Activated CD8-positive, alpha-beta T cell treated with anti-CD3 and anti-CD28 coated beads for 36 hours (primary cell): ENCODE data around the gene DNAJC11. TPM values are rescaled to one million over a fixed set of nuclear protein-coding genes. Genes with fewer than 3 reads are reported as not detected.

ENCODE experiments used
- ATAC-seq: fragments of 200-7000 bp; cut with Tn5 transposase; one replicate; pipeline ENCODE4 v1.10.0; 2021; ENCODE audit warnings: mild to moderate bottlenecking, moderate library complexity
- CTCF ChIA-PET: fragments of 350-600 bp; sonication (Branson Sonifier 250); formaldehyde crosslinking; loops from one replicate; lab custom pipeline; 2021; ENCODE audit warnings: antibody characterized with exemption; lab: Charles Lee
- POLR2A ChIA-PET: fragments of 350-600 bp; sonication (Branson Sonifier 250); formaldehyde crosslinking; loops from one replicate; lab custom pipeline; 2021; ENCODE audit warnings: antibody characterized with exemption; lab: Charles Lee
- DNase-seq: peaks from one replicate; pipeline ENCODE4 v3.0.0-alpha.2; 2020
- H3K27ac Mint-ChIP-seq: one replicate; pipeline ENCODE4 v1.8.0; 2021; ENCODE audit warnings: mild to moderate bottlenecking, mixed read lengths
- H3K27me3 Mint-ChIP-seq: one replicate; pipeline ENCODE4 v1.8.0; 2021; ENCODE audit warnings: mixed read lengths
- H3K36me3 Mint-ChIP-seq: one replicate; pipeline ENCODE4 v1.8.0; 2021; ENCODE audit warnings: low read depth, mixed read lengths
- H3K4me1 Mint-ChIP-seq: one replicate; pipeline ENCODE4 v1.8.0; 2021; ENCODE audit warnings: low read depth, mixed read lengths
- H3K4me3 Mint-ChIP-seq: one replicate; pipeline ENCODE4 v1.8.0; 2021; ENCODE audit warnings: mild to moderate bottlenecking, moderate library complexity, mixed read lengths
- H3K9me3 Mint-ChIP-seq: one replicate; pipeline ENCODE4 v1.8.0; 2021; ENCODE audit warnings: mixed read lengths
- intact Hi-C: fragments of 100-400 bp; cut with micrococcal nuclease; formaldehyde crosslinking; loops from one replicate; pipeline ENCODE4 v1.10.0; 2022
- total RNA-seq, 2 experiments: library from RNA; stranded (reverse); gene quantifications; one replicate each; pipeline ENCODE4 v1.2.3, GENCODE V29; 2021
- TF ChIP-seq, protein P1 (sequence below): fragments of 200-600 bp; IDR thresholded peaks from one replicate; pipeline ENCODE4 v1.8.0; 2022; ENCODE audit warnings: antibody characterized with exemption, mild to moderate bottlenecking

DNAJC11 gene
- total RNA-seq, 2 experiments from 2014 or later: 52.8 to 53.3 TPM

DNA sequence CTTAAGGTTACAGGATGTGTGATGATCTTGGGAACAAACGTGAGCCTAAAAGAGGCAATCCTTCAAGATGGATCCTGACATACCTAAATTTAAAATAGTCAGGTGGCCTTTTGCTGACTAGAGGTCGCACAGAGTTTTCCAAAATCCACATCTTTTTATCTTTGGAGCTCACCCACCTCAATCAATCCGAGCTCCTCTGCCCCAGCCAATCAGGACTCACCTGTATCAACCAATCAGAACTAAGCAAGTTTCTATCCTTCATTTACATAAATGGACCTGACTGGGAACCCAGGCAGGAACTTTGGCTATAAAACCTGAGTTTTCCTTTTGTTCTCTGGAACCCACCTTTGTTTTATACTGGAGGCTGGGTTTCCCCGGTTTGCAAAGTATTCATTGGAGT lies 16.2 kb downstream of the DNAJC11 start:
- ATAC-seq: no peak
- no peak for DNase-seq
- POLR2A ChIA-PET: interaction anchor here (1.2 kb wide), 2 partner anchors 15 to 16 kb away, joined by 3 read pairs; partner anchors contain the start of gene DNAJC11
- Mint-ChIP-seq H3K27ac (no peak overlapping the region), H3K36me3 (peaks cover 6% of the 10 kb centered on the region), H3K9me3 (no peaks in the 10 kb centered on the region), H3K27me3 (no peaks in the 10 kb centered on the region), H3K4me3 (no peak overlapping the region), H3K4me1 (peaks cover 13% of the 10 kb centered on the region)
- intact Hi-C loops: no loop called here
- TF ChIP-seq, protein P1, sequence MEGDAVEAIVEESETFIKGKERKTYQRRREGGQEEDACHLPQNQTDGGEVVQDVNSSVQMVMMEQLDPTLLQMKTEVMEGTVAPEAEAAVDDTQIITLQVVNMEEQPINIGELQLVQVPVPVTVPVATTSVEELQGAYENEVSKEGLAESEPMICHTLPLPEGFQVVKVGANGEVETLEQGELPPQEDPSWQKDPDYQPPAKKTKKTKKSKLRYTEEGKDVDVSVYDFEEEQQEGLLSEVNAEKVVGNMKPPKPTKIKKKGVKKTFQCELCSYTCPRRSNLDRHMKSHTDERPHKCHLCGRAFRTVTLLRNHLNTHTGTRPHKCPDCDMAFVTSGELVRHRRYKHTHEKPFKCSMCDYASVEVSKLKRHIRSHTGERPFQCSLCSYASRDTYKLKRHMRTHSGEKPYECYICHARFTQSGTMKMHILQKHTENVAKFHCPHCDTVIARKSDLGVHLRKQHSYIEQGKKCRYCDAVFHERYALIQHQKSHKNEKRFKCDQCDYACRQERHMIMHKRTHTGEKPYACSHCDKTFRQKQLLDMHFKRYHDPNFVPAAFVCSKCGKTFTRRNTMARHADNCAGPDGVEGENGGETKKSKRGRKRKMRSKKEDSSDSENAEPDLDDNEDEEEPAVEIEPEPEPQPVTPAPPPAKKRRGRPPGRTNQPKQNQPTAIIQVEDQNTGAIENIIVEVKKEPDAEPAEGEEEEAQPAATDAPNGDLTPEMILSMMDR: no peak
- CTCF ChIA-PET: interaction anchor here (1.7 to 2.6 kb wide), 2 partner anchors 16 to 39 kb away, joined by 6 to 7 read pairs; partner anchors contain the start of gene DNAJC11

DNA sequence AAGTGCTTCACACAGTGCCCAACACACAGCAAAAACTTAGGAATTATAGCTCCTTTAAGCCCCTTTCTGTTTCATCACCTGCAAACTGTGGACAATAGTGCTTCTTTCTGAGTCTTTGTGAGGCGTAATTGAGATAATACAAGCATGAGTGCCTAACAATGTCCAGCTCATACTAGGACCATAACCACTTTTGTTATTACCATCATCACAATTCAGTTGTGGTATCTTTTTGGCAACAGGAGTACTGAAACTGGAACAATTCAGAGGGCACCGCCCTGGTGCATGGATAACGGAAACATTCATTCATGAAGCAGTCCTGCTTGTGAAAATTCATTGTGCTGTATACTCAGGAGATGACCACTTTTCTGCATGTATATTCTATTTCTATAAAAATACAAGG lies 18.2 kb downstream of the DNAJC11 start:
- intact Hi-C loops: no loop called here
- ChIA-PET POLR2A (no interaction called here), CTCF (no interaction called here)
- H3K4me1 Mint-ChIP-seq: peaks cover 5% of the 10 kb centered on the region
- no peaks in the 10 kb centered on the region for H3K9me3 Mint-ChIP-seq
- DNase-seq (no peak), ATAC-seq (no peak)
- no peak overlapping the region for H3K27ac Mint-ChIP-seq
- peaks cover 17% of the 10 kb centered on the region for H3K36me3 Mint-ChIP-seq
- TF ChIP-seq, protein P1: no peak
- no peaks in the 10 kb centered on the region for H3K27me3 Mint-ChIP-seq
- no peak overlapping the region for H3K4me3 Mint-ChIP-seq

DNA sequence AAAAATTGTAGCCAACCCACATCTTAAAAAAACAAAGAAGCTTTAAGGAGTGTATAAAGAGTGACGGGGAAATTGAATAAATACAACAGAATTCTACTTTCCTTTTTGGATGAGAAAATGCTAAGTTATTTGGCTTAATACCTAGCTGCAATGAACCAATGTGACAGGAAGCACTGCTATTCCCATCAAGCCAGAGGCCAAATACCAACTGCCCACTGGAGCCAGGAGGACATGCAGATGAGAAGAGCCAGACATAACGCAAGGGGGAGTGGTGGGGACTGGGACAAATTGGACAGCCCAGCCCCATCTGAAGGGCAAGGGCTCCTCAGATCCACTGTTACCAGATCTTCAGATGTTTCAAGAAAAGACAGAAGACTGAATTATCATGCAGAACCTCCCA lies 25.7 kb downstream of the DNAJC11 start:
- CTCF ChIA-PET: interaction anchor here (1.6 kb wide), 1 partner anchor 29 kb away, joined by 5 read pairs; no protein-coding TSS in a partner anchor
- H3K27ac Mint-ChIP-seq: no peak overlapping the region
- H3K27me3 Mint-ChIP-seq: no peaks in the 10 kb centered on the region
- no peak overlapping the region for H3K4me3 Mint-ChIP-seq
- intact Hi-C loops: no loop called here
- no peaks in the 10 kb centered on the region for H3K9me3 Mint-ChIP-seq
- POLR2A ChIA-PET: no interaction called here
- peaks cover 3% of the 10 kb centered on the region for H3K4me1 Mint-ChIP-seq
- TF ChIP-seq, protein P1: no peak
- peaks cover 49% of the 10 kb centered on the region for H3K36me3 Mint-ChIP-seq
- no peak for ATAC-seq
- DNase-seq: no peak

DNA sequence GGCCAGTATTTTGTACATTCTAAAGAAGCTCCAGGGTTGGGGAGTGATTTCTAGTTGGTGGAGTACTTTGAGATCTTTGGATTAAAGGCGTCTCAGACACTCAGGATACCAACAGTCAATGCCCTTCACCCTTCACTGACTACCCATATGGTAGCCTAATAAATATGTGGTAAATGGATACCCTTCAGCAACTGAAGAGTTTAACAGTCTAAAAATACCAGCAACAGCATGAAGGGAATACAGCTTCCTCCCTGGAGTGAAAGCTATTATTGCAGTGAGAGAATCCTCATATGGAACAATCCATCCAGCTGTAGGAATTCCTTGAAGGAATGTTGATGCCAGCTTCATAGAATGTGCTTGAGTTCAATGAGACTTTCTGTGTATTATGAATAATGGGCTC lies 26.8 kb downstream of the DNAJC11 start:
- CTCF ChIA-PET: no interaction called here
- Mint-ChIP-seq H3K27me3 (no peaks in the 10 kb centered on the region), H3K27ac (no peak overlapping the region), H3K9me3 (no peaks in the 10 kb centered on the region), H3K36me3 (peaks cover 49% of the 10 kb centered on the region), H3K4me1 (peaks cover 3% of the 10 kb centered on the region), H3K4me3 (no peak overlapping the region)
- intact Hi-C loops: no loop called here
- ATAC-seq (no peak), DNase-seq (no peak)
- TF ChIP-seq, protein P1: no peak
- POLR2A ChIA-PET: interaction anchor here (0.6 kb wide), 1 partner anchor 42 kb away, joined by 3 read pairs; no protein-coding TSS in a partner anchor

DNA sequence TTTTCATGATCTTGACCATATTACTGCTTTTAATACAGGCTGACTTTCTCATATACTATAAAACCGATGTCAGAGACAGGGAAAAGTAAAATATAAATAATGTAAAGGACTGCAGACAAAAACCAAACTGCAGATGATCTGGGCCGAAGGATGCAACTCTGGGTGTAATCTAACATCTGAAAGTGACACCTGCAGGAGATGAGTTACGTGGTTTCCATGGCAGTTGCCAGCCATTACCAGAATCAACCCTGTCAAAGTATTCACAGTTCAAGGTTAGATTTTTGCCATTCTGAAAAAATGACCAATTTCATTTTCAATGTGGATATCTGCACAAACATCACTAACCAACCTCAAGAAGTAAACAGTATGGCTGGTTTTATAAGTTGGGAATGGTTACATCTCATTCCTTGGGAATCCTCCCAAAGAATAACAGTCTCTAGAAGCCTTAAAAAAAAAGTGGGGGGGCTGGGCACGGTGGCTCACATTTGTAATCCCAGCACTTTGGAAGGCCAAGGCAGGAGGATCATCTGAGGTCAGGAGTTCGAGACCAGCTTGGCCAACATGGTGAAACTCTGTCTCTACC lies 27.7 kb downstream of the DNAJC11 start:
- intact Hi-C loops: no loop called here
- H3K4me3 Mint-ChIP-seq: no peak overlapping the region
- H3K27me3 Mint-ChIP-seq: no peaks in the 10 kb centered on the region
- no peak for ATAC-seq
- POLR2A ChIA-PET: interaction anchor here (0.6 kb wide), 1 partner anchor 46 kb away, joined by 3 read pairs; no protein-coding TSS in a partner anchor
- no peak overlapping the region for H3K27ac Mint-ChIP-seq
- no peak for DNase-seq
- TF ChIP-seq, protein P1: no peak
- CTCF ChIA-PET: interaction anchor here (0.7 kb wide), 1 partner anchor 128 kb away, joined by 4 read pairs; no protein-coding TSS in a partner anchor
- H3K9me3 Mint-ChIP-seq: no peaks in the 10 kb centered on the region
- H3K4me1 Mint-ChIP-seq: peaks cover 3% of the 10 kb centered on the region
- peaks cover 44% of the 10 kb centered on the region for H3K36me3 Mint-ChIP-seq
